NOMO-1 (cell line): ENCODE data around the gene BMI1.
A peak's percentile ranks its signal among the peaks of the same experiment; 100 is the strongest.
"Not testable (repeated sequence)": the region's sequence is repeated elsewhere in the genome, so short reads cannot be mapped to it uniquely, and the experiment has no call there.

ENCODE experiments used
- DNase-seq, 2 experiments: peaks; one replicate each; lab custom pipeline; 2025; ENCODE audit not compliant: unreplicated experiment in 2 of 2; lab: John Stamatoyannopoulos, UW

Gene BMI1

DNA sequence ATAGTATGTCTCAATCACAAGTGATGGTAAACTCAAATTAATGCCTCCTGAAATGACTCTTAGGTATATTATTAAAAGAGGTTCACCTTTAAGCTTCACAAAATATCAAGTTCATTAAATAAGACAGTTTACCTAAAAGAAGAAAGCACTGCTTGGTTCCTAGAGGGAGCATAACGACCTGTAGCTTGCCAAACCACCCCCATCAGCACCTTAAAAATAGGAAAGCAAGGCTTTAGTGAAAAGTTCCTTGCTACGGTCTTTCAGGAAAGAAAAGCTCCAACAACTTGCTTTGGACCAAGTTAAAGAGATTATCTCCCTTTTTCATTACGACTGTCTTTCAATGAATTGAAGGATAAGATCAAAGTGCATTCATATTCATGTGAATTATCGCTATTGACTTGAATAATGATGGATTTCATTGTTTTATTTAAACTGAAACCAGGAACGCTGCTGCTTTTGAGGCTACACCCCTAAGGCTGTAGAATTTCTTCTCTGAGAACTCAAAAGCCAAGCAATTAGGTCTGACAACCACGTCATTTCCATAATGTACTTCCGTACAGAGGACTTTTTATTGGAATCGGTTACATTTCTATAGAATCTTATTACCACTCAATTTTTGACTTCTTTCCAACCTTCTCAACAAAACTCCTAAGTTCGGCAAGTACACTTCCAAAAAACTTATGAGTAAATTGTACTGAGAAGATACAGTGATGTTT is 17.4 kb downstream of the BMI1 start:
- peak in 1 of 2 experiments; percentile 67 for DNase-seq

DNA sequence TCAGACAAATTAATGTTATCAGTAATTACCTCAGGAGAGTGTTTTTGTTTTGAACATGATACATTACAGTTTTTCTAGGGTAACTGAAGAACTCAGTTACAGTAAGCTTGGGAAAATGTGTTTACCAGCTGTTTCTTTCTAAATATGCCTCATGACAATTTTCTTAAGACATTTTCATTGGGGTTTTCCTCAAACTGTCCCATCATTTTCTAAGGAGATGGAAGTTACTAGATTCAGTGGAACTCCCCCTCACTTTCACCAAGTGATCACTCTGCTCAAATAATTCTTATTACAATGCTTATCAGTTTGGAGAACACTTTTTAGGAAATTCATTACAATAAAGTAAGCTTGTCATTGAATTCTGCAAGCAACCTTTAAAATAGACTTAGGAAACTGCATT is 18.0 kb downstream of the BMI1 start:
- no peak for DNase-seq

DNA sequence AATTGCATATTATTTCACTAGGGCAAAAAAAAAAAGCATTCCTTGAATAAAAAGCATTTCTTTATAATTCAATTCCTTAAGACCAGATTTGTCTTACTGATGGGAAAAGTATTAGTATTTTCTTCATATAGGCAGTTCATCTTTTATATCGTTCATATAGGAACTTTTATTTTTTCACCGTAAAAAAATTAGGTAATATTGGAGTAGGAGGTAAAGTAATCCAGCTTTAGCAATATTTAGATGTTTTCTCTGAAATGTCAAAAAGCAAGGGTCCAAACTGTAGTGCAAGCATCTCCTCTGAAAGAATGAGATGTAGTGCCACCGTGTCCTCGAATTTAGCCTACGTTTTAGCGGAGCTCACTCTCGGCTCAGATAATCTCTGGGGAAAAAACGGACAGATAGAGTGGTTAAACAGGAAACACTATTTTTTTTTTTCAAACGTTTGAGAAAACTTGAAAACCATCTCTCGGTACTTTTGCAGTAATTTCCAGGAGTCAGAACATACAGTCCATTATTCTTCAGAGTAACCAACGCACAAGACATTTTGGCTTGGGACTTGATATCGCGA is 18.9 kb downstream of the BMI1 start:
- DNase-seq, result no peak

DNA sequence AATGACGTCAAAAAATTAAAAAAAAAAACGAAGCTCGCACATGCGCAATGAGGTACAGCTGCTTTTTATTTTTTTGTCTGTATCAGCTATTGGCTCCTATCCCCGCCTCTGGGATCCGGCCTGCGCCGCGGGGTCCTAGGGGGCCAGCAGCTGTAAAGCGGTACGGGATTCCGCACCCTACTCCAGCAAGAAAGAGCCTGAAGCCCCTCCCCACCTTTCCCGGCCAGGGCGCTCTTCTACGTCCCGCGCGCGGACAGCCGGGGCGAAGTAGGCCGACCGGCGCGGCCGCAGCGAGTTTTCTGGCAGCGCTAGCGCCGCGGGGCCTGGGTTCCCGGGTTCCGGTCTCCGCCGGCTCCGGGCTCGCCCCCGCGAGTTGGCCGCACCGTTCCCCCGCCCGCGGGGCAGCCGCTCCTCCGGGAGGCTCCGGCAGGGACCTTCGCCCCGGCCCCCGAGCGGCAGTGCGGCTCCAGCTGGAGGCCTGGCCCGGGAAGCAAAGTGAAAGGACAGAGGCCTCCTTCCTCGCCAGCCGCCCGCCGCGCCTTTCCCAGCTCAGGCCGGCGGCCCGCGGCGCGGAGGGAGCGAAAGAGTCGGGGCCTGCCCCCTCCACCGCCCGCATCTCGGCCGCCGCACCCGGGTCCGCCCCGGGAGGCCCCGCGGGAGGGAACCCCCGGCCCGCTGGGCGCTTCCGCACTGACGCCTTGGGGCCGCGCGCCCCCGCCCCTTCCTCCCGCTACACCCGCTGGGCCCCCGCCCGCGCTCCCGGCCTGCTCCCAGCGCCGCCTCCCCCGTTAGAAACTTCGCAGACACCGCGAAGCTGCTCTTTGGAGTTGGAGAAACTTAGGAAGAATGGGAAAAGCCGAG is 19.7 kb downstream of the BMI1 start:
- DNase-seq, result peak; percentile 55 to 57

DNA sequence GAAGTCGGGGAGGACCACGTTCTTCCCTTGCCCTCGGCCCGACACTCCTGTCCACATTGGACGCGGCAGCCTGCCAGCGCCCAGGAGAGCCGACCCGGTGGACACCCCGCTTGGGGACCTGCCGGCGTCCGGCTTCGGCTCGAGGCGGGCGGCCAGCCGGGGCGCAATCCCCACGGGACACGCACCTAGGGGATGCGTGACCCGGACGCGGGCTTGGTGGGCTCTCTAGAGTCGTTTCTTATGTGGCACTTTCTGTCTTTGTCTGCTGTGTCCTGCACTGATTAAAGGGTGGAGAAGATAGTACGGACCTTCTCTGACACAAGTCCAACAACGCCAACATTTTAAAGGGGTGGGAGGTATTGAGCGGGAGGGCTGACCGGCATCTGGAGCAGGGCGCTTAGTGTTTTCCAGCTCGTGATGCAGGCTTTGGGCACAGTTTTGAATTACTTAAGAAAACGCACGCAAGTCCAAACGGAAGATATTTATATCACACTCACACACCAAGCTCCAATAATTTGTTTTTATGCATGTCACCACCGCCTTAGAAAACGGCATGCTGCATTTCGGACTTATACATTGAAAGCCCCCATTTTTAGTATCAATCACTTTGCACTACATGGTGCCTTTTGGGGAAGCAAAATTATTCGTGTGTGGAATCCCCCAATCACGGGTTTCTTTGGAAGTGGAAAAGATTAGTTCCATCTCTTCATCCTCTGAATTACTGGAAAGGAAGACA is 20.5 kb downstream of the BMI1 start:
- DNase-seq, result peak in 1 of 2 experiments; percentile 50

DNA sequence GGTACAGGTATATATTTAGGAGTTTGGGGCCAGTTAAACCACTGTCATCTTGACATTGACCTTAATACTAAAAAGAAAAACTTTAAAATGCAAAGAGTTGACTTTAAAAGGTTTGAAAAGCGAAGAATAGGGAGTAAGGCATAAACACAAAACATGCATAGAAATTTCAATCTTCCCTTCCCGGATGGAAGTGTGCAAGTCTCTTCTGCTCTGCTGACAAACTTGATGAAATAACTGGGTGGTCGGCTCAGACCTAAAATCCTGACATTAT is 21.0 kb downstream of the BMI1 start:
- DNase-seq, result no peak

DNA sequence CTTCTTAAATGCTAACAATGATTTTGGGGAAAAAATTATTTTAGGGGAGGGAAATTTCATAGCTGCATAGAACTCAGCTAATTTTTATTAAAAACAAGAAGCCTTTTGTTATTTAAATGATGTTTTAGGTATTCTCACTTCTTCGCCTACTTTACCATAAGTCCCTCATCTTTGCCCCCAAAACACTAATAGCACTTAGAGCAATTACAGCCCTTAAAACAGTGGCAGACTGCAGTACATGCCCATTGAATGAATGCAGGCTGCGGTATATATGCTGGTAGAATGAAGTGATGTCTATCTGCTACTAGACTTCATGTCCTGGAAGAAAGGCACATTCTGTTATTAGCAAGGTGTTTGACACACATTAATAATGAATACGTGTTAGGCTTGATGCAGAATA is 21.5 kb downstream of the BMI1 start:
- no peak for DNase-seq

DNA sequence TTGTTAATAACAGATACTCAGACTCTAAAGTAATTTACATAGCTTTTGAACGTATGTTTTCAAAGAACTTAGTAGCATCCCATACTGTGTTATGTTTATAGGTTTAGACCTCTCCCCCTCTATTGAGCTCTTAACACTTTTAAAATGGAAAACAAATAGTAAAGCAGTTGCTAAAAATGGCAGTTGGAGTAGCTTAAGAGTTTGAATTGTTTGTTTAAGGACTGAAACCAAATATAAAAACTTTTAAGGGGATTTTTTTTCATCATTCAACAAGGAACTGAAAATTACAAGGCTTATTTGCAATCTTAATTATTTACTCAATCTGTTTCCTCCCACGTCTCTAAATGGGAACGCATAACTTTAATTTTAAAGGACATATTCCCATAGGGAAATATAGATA is 22.8 kb downstream of the BMI1 start:
- no peak for DNase-seq

DNA sequence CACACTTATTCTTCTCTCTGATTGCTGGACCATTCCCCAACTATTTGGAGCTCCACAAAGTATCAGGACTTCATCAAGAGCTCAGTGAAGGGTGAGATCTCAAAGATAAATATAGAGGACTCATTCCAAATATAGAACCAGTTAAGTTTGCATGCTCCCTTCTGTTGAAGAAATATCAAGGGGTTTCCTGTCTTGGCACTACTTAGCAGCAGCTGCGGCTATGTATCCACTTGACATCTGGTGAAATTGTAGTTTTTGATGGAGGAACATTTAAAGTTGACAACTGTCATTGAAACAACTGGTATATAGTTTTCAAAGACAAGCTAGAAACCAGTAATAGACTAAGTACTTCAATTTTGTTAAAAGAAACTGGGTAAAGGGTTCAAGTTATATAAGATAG is 23.4 kb downstream of the BMI1 start:
- DNase-seq, result no peak

DNA sequence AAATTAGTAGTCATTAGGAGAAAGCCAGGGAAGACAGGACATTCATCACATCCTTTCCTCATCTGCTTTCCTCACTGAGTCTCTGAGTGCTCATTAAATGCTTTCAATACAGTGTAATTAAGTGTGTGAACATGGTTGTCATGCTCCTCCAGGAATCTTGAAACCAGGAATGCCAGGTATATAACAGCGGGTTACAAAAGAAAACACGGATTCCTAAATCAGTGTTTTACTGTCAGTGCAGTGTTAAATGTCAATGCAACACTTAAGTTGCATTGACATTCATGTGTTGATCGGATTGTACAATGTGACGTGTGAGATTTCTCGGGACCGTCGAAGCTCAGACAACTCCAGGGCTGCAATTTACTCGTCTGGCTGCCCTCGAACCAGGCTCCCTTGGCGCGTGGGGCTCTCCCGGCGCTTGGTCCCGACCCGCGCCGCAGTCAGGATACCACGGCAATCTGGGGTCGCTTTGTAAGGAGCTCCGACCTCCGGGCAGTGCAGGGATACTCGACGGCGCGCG is 23.9 kb downstream of the BMI1 start:
- no peak for DNase-seq

DNA sequence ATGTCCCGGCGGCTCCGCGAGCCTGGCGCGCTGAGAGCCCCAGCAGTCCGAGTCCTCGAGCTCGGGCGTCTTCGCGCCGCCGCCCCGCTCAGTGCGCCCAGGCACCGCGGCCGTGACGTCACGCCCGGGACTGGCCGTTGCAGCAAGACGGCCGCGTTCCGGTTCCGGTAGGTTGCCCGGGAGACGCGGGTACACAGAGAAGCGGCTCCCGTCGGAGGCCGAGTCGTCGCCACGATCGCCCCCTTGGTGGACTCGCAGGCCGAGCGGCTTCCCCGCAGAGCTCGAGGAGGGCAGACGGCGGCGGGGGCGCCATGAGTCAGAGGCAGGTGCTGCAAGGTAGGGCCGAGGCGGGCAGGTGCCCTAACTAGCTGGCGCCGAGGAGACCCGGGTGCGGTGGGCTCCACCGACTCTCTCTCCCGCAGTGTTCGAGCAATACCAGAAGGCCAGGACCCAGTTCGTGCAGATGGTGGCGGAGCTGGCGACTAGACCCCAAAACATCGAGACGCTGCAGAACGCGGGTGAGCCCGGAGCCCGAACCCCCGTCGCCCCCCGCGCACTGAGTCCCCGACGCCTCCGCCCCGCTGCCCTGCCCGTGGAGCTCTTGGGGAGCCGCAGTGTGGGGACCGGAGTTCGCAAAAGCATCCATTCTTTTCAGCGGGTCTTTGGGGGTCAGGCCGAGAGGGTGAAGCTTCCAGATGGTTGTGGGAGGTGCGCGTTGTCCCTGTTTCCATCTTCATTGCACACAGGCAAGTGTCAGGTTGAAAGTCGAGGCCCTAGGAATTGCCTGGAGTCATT is 24.6 kb downstream of the BMI1 start, which contains the start of gene SPAG6:
Gene SPAG6, plus strand, starts transcription at position 196 of the 795 bp plus-strand sequence. Its CDS starts 116 bp downstream, at position 312.
- DNase-seq, result peak; percentile 61 to 64

DNA sequence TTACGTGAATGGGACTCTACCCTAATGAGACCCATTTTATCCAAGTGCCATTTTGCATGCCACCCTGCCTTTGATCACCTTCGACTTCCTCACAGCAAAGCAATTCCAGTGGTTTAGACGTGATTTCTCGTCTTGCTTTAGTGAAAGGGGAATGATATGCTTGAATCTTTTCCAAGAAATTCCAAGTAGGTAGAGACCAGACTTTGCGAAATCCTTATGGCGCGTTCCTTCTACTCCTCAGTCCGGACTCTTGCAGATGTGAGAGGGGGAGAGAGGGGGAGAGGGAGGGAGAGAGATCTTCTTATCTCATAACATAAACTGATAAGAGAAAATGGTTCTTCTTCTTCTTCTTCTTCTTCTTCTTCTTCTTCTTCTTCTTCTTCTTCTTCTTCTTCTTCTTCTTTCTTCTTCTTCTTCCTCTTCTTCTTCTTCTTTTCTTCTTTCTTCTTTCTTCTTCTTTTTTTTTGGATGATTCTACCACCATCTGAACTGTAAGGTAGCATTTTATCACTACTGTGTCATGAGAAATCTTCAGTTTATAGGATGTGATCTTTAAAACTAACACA is 25.3 kb downstream of the BMI1 start:
- no peak for DNase-seq

DNA sequence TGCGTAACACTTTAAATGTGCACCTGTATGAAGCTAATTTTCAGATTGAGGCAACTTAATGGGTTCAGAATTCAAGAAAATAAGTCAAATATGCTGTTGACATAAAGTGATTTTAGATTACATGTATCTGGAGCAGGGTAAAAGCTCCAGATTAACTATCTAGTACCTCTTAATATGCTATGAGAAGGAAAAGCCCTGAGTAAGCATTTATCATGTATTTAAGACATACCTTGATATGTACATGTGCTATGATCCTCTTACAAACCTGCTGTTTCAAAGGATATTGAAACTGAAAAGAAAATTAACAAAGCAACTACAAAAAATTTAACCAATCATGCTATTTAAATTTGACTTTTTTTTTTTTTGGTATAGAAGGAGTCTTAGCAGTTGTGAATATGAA is 28.9 kb downstream of the BMI1 start:
- no peak for DNase-seq

DNA sequence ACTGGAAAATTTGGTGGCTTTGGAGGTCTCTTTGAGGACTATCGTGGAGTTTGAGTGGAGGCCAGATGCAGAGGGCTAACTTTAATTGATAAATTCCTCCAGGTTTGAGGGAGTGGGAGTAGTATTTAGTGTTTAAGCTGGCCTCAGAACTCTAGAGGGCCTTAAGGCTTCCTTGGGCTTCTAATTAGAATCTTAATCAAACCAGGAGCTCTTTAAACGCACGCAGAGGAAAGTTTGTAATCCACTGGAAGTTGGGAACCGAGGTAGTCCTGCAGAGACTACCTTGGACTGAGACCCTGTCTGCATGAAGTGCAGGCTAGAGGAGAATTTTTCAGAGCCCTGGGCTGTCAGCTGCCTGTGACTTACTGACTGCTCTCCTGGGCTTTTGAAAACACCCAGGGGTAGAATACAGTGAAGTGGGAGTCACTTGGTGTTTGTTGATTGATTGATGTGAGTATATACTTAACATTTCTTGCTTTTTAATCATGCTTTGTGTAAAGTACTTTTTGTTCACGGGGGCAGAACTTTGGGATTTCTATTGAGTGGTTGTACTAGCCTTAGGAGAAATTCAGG is 30.3 kb downstream of the BMI1 start:
- DNase-seq, result no peak

DNA sequence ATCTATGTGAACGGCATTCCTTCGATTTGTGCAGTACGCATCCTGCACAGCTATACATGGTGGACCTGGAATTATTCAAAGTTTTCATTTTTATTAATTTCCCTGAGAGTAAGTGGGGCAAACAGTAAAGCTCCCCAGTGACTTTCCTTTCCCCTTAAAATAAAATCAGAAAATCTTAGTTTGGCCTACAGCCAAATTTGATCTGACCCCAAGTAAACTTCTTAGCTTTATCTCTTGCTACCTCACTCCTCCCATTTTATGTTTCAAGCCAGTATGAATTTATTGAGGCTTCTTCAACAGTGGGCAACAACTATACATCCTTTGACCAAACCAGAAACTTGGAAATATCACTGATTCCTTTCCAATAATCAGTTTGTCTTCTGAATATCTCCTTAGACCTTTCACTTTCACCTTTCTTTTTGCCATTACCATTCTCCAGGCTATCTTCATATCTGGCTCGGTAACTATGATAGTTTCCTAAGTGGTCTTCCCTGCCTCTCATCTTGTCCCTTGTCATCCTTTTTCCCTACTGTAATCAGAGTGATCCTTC is 35.5 kb downstream of the BMI1 start:
- no peak for DNase-seq

DNA sequence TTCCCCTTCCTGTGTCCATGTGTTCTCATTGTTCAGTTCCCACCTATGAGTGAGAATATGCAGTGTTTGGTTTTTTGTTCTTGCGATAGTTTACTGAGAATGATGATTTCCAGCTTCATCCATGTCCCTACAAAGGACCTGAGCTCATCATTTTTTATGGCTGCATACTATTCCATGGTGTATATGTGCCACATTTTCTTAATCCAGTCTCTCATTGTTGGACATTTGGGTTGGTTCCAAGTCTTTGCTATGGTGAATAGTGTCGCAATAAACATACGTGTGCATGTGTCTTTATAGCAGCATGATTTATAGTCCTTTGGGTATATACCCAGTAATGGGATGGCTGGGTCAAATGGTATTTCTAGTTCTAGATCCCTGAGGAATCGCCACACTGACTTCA is 36.9 kb downstream of the BMI1 start:
- DNase-seq, result not testable (repeated sequence)

DNA sequence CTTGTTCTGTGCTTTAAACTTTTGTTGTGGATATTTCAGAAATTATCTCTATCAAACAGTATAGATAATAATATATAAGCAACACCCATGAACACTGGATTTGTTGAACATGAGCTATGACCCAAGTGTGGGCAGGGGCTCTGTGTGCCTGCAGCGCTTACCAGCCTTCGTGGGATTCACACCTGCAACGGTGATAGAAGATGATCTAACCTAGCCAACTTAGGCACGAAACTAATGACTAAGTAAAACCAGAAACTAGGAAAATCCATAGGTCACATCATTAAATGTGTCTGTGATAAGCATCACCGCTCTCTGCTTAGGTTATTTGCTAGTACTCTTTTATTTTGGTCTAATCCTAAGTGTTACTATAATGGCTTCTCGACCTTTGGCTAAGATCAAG is 42.4 kb downstream of the BMI1 start:
- no peak for DNase-seq

DNA sequence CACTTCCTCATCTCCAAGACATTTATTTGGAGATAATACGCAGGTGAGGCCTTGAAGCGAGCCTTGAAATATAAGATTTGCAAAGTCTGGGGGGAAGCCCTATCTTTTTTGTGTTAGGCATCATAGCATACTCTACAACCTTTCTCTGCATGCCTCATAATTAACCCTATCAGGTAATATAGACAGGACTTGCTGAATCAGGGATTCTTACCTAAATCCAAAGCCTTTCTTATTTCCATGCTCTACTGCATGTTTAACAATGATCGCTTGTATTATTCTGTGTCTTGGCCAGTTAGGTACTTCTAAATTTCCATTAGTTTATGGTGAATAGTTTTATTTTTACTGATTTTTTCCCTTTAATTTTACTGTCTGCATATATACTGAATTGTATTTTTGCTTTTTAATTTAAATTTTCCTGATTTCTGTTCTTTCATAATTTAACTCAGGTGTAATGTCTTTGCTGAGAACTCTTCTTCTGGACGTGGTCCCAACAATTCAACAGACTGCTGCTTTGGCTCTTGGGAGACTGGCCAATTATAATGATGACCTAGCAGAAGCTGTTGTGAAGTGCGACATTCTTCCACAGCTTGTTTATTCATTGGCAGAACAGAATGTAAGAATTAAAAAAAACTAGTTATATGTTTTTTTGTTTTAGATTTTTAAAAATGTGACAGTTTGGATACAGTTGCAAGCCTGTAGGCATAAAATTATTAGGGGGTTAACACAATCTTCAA is 43.7 kb downstream of the BMI1 start:
- no peak for DNase-seq

DNA sequence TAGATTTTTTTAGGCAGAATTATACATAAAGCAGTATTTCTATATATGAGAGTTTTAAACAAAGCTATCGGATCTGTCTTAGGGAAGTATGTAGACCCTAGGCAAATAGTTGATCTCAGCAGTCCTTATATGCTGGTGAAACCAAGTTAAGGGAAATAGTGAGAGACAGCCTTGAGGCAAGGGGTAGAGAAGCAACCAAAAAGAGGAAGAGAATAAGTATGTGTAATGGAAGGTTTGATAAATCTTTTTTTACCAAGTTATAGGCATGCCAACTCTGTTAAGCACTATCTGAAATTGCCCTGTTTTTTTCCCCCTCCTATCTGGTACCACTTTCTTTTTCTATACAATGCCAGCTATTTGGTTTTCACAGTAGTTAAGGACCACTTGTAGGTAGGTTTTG is 44.3 kb downstream of the BMI1 start:
- DNase-seq, result peak; percentile 61 to 79
